Measurements from ENCODE around the gene C17orf78. TPM values are rescaled to one million over a fixed set of nuclear protein-coding genes. Genes with fewer than 3 reads are reported as not detected.
"Not testable (repeated sequence)": the region's sequence is repeated elsewhere in the genome, so short reads cannot be mapped to it uniquely, and the experiment has no call there.

C17orf78 gene
- total and polyA plus RNA-seq, 5 donors from 2014 or later = 0.09 TPM; not detected in 4

GRCh38 chr17:37356796-37357569 is 18.8 kb upstream of the C17orf78 start:
- H3K4me3 ChIP-seq (ENCODE audit: low read depth, low read length); H3K27me3 Mint-ChIP-seq; H3K36me3 Mint-ChIP-seq; H3K36me3 ChIP-seq (ENCODE audit: control insufficient read depth, insufficient read depth, low read length); H3K27me3 ChIP-seq (ENCODE audit: control insufficient read depth, insufficient read depth, low read length); H3K27ac ChIP-seq (ENCODE audit: insufficient read depth, low read length, poor library complexity, severe bottlenecking); H3K9me3 ChIP-seq (ENCODE audit: control insufficient read depth in 2 of 2, low read length in 2 of 2); H3K9me3 Mint-ChIP-seq; ATAC-seq (ENCODE audit: low read depth in 2 of 2); DNase-seq: not testable (repeated sequence)
- peak overlapping the region in 1 of 3 donors; percentile 87 for H3K27ac Mint-ChIP-seq
- peak overlapping the region in 3 of 4 donors; percentile 89 to 91 (median 90) for H3K4me3 Mint-ChIP-seq
- peaks cover 21% of the 10 kb centered on the region for H3K4me1 ChIP-seq (ENCODE audit: control insufficient read depth, insufficient read depth, low read length, poor library complexity, severe bottlenecking)
- H3K4me1 Mint-ChIP-seq = peaks cover 10 to 24% (median 16%) of the 10 kb centered on the region in 4 donors

GRCh38 chr17:37358098-37358829 is 17.5 kb upstream of the C17orf78 start:
- Histone ChIP-seq H3K27me3 (ENCODE audit: control insufficient read depth, insufficient read depth, low read length) (no peaks in the 10 kb centered on the region), H3K4me3 (ENCODE audit: low read depth, low read length) (peak overlapping the region; percentile 84), H3K27ac (ENCODE audit: insufficient read depth, low read length, poor library complexity, severe bottlenecking) (peak overlapping the region; percentile 19), H3K36me3 (ENCODE audit: control insufficient read depth, insufficient read depth, low read length) (no peaks in the 10 kb centered on the region), H3K4me1 (ENCODE audit: control insufficient read depth, insufficient read depth, low read length, poor library complexity, severe bottlenecking) (peaks cover 21% of the 10 kb centered on the region), H3K9me3 (ENCODE audit: control insufficient read depth in 2 of 2, low read length in 2 of 2) (no peaks in the 10 kb centered on the region)
- H3K4me1 Mint-ChIP-seq = peaks cover 10 to 24% (median 15%) of the 10 kb centered on the region in 4 donors
- no peak for ATAC-seq (ENCODE audit: low read depth in 2 of 2)
- DNase-seq = peak in 2 of 3 donors; percentile 12 to 50
- no peaks in the 10 kb centered on the region for H3K27me3 Mint-ChIP-seq
- H3K4me3 Mint-ChIP-seq = peak overlapping the region; percentile 89 to 95 (median 90)
- H3K36me3 Mint-ChIP-seq = no peaks in the 10 kb centered on the region
- peak overlapping the region in 2 of 3 donors; percentile 84 to 87 for H3K27ac Mint-ChIP-seq
- H3K9me3 Mint-ChIP-seq = no peaks in the 10 kb centered on the region

- Histone ChIP-seq H3K36me3 (ENCODE audit: control insufficient read depth, insufficient read depth, low read length) (no peaks in the 10 kb centered on the region), H3K4me1 (ENCODE audit: control insufficient read depth, insufficient read depth, low read length, poor library complexity, severe bottlenecking) (peaks cover 21% of the 10 kb centered on the region), H3K27me3 (ENCODE audit: control insufficient read depth, insufficient read depth, low read length) (no peaks in the 10 kb centered on the region), H3K27ac (ENCODE audit: insufficient read depth, low read length, poor library complexity, severe bottlenecking) (peak overlapping the region; percentile 33), H3K9me3 (ENCODE audit: control insufficient read depth in 2 of 2, low read length in 2 of 2) (no peaks in the 10 kb centered on the region), H3K4me3 (ENCODE audit: low read depth, low read length) (peak overlapping the region; percentile 84)
- peak overlapping the region in 2 of 3 donors; percentile 84 to 87 for H3K27ac Mint-ChIP-seq
- no peaks in the 10 kb centered on the region for H3K9me3 Mint-ChIP-seq
- H3K27me3 Mint-ChIP-seq = no peaks in the 10 kb centered on the region
- H3K36me3 Mint-ChIP-seq = no peaks in the 10 kb centered on the region
- H3K4me3 Mint-ChIP-seq = peak overlapping the region; percentile 89 to 95 (median 90)
- DNase-seq (peak; percentile 86 to 95 (median 89)), ATAC-seq (ENCODE audit: low read depth in 2 of 2) (peak; percentile 95 to 96)
- H3K4me1 Mint-ChIP-seq = peaks cover 10 to 24% (median 15%) of the 10 kb centered on the region in 4 donors
These were observed 16.7 kb upstream of the C17orf78 start for GRCh38 chr17:37358830-37359681.

- peaks cover 21% of the 10 kb centered on the region for H3K4me1 ChIP-seq (ENCODE audit: control insufficient read depth, insufficient read depth, low read length, poor library complexity, severe bottlenecking)
- no peak overlapping the region for H3K4me3 ChIP-seq (ENCODE audit: low read depth, low read length)
- no peaks in the 10 kb centered on the region for H3K27me3 Mint-ChIP-seq
- DNase-seq = no peak
- ATAC-seq (ENCODE audit: low read depth in 2 of 2) = no peak
- H3K27ac ChIP-seq (ENCODE audit: insufficient read depth, low read length, poor library complexity, severe bottlenecking) = peak overlapping the region; percentile 33
- peaks cover 9 to 21% (median 15%) of the 10 kb centered on the region in 4 donors for H3K4me1 Mint-ChIP-seq
- H3K27me3 ChIP-seq (ENCODE audit: control insufficient read depth, insufficient read depth, low read length) = no peaks in the 10 kb centered on the region
- peak overlapping the region in 2 of 3 donors; percentile 83 to 84 for H3K27ac Mint-ChIP-seq
- H3K36me3 ChIP-seq (ENCODE audit: control insufficient read depth, insufficient read depth, low read length) = no peaks in the 10 kb centered on the region
- H3K9me3 Mint-ChIP-seq = no peaks in the 10 kb centered on the region
- no peaks in the 10 kb centered on the region for H3K9me3 ChIP-seq (ENCODE audit: control insufficient read depth in 2 of 2, low read length in 2 of 2)
- peak overlapping the region in 3 of 4 donors; percentile 80 to 90 (median 82) for H3K4me3 Mint-ChIP-seq
- no peaks in the 10 kb centered on the region for H3K36me3 Mint-ChIP-seq
These were observed 16.1 kb upstream of the C17orf78 start for GRCh38 chr17:37359682-37360188.

GRCh38 chr17:37360632-37361031 is 15.2 kb upstream of the C17orf78 start:
- Histone ChIP-seq H3K4me3 (ENCODE audit: low read depth, low read length) (no peak overlapping the region), H3K27ac (ENCODE audit: insufficient read depth, low read length, poor library complexity, severe bottlenecking) (no peak overlapping the region), H3K36me3 (ENCODE audit: control insufficient read depth, insufficient read depth, low read length) (no peaks in the 10 kb centered on the region), H3K4me1 (ENCODE audit: control insufficient read depth, insufficient read depth, low read length, poor library complexity, severe bottlenecking) (peaks cover 21% of the 10 kb centered on the region), H3K9me3 (ENCODE audit: control insufficient read depth in 2 of 2, low read length in 2 of 2) (no peaks in the 10 kb centered on the region), H3K27me3 (ENCODE audit: control insufficient read depth, insufficient read depth, low read length) (no peaks in the 10 kb centered on the region)
- H3K9me3 Mint-ChIP-seq = no peaks in the 10 kb centered on the region
- peaks cover 9 to 21% (median 15%) of the 10 kb centered on the region in 4 donors for H3K4me1 Mint-ChIP-seq
- peak overlapping the region in 1 of 4 donors; percentile 3 for H3K4me3 Mint-ChIP-seq
- DNase-seq = no peak
- no peak for ATAC-seq (ENCODE audit: low read depth in 2 of 2)
- H3K36me3 Mint-ChIP-seq = no peaks in the 10 kb centered on the region
- H3K27me3 Mint-ChIP-seq = no peaks in the 10 kb centered on the region
- no peak overlapping the region for H3K27ac Mint-ChIP-seq

GRCh38 chr17:37361543-37361942 is 14.2 kb upstream of the C17orf78 start:
- peaks cover 21% of the 10 kb centered on the region for H3K4me1 ChIP-seq (ENCODE audit: control insufficient read depth, insufficient read depth, low read length, poor library complexity, severe bottlenecking)
- no peaks in the 10 kb centered on the region for H3K27me3 ChIP-seq (ENCODE audit: control insufficient read depth, insufficient read depth, low read length)
- H3K36me3 ChIP-seq (ENCODE audit: control insufficient read depth, insufficient read depth, low read length) = no peaks in the 10 kb centered on the region
- H3K27me3 Mint-ChIP-seq = no peaks in the 10 kb centered on the region
- H3K27ac Mint-ChIP-seq = no peak overlapping the region
- ATAC-seq (ENCODE audit: low read depth in 2 of 2) (no peak), DNase-seq (no peak)
- H3K36me3 Mint-ChIP-seq = no peaks in the 10 kb centered on the region
- peak overlapping the region in 1 of 4 donors; percentile 80 for H3K4me3 Mint-ChIP-seq
- H3K4me3 ChIP-seq (ENCODE audit: low read depth, low read length) = no peak overlapping the region
- peaks cover 9 to 21% (median 14%) of the 10 kb centered on the region in 4 donors for H3K4me1 Mint-ChIP-seq
- H3K9me3 Mint-ChIP-seq = no peaks in the 10 kb centered on the region
- H3K27ac ChIP-seq (ENCODE audit: insufficient read depth, low read length, poor library complexity, severe bottlenecking) = no peak overlapping the region
- no peaks in the 10 kb centered on the region for H3K9me3 ChIP-seq (ENCODE audit: control insufficient read depth in 2 of 2, low read length in 2 of 2)

GRCh38 chr17:37365589-37365988 is 10.2 kb upstream of the C17orf78 start:
- H3K27me3 ChIP-seq (ENCODE audit: control insufficient read depth, insufficient read depth, low read length) = no peaks in the 10 kb centered on the region
- Mint-ChIP-seq H3K27me3 (no peaks in the 10 kb centered on the region), H3K4me1 (no peaks in the 10 kb centered on the region), H3K9me3 (no peaks in the 10 kb centered on the region), H3K36me3 (no peaks in the 10 kb centered on the region), H3K27ac (no peak overlapping the region), H3K4me3 (no peak overlapping the region)
- ATAC-seq (ENCODE audit: low read depth in 2 of 2) = no peak
- no peaks in the 10 kb centered on the region for H3K9me3 ChIP-seq (ENCODE audit: control insufficient read depth in 2 of 2, low read length in 2 of 2)
- no peaks in the 10 kb centered on the region for H3K4me1 ChIP-seq (ENCODE audit: control insufficient read depth, insufficient read depth, low read length, poor library complexity, severe bottlenecking)
- DNase-seq = no peak
- no peak overlapping the region for H3K4me3 ChIP-seq (ENCODE audit: low read depth, low read length)
- no peaks in the 10 kb centered on the region for H3K36me3 ChIP-seq (ENCODE audit: control insufficient read depth, insufficient read depth, low read length)
- H3K27ac ChIP-seq (ENCODE audit: insufficient read depth, low read length, poor library complexity, severe bottlenecking) = no peak overlapping the region

All from CD4-positive, CD25-positive, alpha-beta regulatory T cell (primary cell).